GM11168 (cell line): ENCODE measurements around the gene DPYSL3.

ENCODE experiments used
- in situ Hi-C: fragments of 300-500 bp; cut with MboI; formaldehyde crosslinking; loops from one replicate; pipeline ENCODE4 v1.12.0; 2022; ENCODE audit warnings: low sequenced_read_pairs; ENCODE audit not compliant: unreplicated experiment

The DPYSL3 gene

DNA sequence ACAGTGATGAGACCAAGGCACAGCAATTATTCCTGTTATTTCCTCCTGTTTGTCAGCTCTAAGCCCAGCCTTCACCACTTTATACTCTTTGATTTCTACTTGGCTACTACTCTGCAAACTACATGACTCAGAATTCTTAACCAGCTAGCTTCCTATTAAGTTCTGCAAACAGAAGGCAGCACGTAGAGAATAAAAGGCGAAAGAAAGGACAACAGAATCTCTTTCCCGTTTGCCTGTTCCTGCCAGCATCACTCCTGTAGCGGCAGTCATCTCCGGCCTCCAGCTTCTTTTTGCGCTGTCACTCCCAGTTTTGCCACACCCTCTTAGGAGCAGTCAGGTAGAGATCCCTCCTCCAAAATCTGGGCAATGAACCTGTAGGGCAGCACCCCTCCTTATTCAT is 29.9 kb downstream of the DPYSL3 start:
- in situ Hi-C loops: no loop called here

- in situ Hi-C loops: no loop called here
Measured at GRCh38 chr5:147479444-147479843, 30.4 kb downstream of the DPYSL3 start.

DNA sequence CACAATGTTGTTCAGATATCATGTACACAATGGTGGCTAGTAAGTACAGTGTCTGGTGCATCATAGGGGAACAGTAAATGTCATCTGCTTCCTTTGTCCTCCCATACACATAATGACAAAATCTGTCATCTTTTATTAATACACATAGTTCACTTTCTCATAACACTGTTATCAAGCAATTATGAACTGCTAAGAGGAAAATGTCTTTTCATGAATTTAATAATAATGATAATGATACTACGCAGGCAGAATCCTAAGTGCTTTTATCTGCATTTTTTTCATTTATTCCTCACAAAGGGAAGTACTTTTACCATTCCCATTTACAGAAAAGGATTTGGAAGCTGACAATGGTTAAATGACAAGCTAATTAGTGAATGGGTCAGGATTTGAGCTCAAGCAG is 35.7 kb downstream of the DPYSL3 start:
- in situ Hi-C loops: no loop called here

DNA sequence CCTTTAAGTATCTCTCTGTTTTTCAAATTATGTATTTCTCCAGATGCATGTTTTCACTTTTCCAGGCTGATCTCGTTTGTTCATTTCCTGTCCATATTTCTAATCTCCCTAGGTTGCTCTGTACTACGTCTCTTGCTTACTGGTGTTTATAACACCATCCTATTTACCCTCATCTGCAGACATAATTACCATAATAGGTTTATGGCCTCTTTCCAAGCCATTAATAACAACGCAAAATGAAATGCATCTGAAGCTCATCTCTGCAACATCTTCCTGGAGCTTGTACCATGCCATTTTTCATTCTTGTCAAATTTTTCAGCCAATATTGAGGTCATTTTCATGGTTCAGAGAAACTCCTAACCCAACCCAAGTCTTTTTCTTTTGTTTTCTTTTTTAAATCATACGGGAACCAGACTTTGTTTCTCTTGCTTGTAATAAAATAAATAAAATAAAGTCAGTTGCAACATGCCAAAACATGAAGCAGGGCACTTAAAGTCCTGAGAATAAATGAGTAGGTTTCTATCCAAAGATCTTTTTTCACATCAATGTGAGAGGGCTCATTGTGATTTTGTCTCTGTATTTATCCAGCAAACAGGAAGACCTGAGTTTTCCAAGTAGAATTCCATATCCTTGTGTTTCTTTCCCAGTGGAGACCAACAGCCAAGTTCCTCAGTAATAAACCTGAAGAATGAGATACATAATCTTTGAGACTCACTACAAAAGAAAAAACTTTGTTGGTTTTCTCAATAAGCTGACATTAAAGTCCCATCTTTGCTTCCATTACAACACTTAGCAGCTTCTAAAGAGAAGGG is 37.0 kb downstream of the DPYSL3 start:
- in situ Hi-C loops: no loop called here

GRCh38 chr5:147467973-147468508 is 41.8 kb downstream of the DPYSL3 start:
- in situ Hi-C loops: no loop called here

DNA sequence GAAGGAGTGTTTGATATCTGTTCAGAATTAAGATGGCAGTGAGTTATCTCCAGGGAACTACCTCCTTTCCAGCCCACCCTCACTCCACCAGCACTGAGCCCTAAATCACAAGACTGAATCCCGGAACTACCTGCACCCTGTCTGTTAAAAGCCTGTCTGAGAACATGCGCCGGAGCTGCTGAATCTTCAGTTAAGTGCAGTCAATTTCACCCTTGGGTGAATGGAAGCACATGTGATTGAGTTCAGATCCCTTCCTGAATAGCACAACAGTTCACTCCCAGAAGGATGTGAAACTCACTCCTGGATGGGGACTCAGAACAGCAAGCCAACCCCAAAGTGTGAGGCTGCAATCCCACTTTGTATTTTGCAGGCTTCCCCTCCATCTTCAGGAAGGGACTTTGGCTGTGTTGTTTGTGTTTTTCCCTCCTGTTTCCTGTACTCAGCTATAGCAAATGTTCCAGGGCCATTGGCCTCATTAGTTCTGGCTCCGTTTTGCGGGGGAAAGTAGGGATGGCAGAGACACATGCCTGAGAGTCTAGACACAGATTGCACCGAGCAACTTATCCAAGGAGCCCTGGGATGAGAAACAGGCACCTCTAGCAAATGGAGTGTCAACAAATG is 43.4 kb downstream of the DPYSL3 start:
- in situ Hi-C loops: no loop called here

GRCh38 chr5:147465747-147466146 is 44.1 kb downstream of the DPYSL3 start:
- in situ Hi-C loops: no loop called here

GRCh38 chr5:147464211-147464610 is 45.7 kb downstream of the DPYSL3 start:
- in situ Hi-C loops: no loop called here

- in situ Hi-C loops: no loop called here
Measured at GRCh38 chr5:147461915-147462314, 48.0 kb downstream of the DPYSL3 start.

DNA sequence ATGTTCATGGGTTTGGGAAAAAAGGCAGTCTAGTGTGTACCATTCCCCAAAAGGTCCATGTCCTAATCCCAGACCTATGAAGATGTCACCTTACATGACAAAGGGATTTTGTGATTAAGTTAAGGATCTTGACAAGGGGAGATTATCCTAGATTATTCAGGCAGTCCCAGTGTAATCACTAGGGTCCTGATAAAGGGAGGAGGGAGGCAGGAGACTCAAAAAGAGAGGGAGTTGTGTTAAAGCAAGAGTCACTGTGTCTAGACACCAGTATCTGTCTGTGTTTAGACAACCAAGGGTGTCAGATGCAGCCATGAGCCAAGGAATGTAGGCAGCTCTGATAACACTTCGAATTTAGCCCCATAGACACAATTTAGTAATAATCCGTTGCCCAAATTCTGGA is 49.5 kb downstream of the DPYSL3 start:
- in situ Hi-C loops: no loop called here

DNA sequence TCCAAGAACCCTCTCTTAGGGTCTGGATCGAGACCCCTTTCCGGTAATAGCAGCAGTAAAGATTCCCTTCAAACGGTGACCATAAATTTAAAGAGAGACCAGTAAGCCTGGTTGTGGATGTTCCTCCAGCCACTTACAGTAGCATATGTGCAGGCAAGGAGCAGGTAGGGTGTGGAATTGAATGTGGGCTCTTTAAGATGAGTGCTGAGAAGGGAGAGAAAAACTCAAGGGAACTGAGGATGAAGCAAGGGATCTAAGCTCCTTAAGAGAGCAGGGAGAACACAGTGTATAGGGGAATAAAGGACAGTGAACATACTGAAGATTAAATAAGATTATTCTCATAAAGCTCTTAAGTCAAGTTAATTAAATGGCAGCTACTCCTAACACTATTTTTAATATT is 51.3 kb downstream of the DPYSL3 start:
- in situ Hi-C loops: no loop called here

- in situ Hi-C loops: no loop called here
Measured at GRCh38 chr5:147455822-147456450, 53.9 kb downstream of the DPYSL3 start.

GRCh38 chr5:147454996-147455677 is 54.7 kb downstream of the DPYSL3 start:
- in situ Hi-C loops: no loop called here

DNA sequence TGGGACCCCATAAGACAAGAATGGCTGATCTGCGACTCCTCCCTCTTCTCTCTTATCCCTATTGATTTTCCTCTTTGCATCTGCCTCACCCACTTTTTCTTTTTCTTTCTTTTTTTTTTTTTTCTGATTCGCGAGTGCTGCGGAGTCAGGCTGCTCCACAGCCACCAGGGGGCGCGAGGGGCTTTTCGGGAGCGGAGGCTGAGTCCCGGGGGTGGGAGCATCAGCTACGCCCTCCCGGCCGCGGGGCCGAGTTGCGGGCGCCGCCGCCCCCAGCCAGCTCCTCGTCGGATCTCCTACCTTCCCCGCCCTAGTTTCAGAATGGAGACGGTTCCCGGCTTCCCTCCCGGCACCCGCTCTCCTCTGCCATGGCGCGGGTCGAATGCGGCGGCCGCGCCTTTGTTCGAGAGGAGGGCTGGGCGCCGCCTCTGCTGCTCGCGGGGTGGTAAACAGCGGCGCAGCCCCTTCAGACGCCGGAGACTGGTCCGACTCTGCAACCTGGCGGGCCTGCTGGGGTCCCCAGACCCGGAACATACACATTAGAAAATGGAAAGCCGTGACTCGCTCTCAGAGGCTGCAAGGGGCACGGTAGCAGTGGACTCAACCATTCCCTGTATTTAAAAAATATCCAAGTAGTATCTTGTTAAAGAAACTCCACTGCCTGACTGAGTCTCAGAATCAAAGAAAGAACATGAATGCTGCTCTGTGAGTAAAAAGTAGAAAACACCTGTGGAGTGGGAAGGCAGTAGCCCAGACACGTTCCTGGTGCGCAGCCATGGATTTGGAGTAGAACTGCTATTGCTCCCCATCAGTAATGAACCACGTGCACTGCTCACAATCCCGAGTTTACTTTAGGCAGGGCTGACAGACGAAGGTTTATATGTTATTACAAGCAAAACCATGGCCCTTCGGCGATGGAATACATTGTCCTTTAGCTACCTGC is 55.7 kb downstream of the DPYSL3 start:
- in situ Hi-C loops: no loop called here

GRCh38 chr5:147452165-147452811 is 57.6 kb downstream of the DPYSL3 start:
- in situ Hi-C loops: no loop called here

- in situ Hi-C loops: no loop called here
Measured at GRCh38 chr5:147451193-147451592, 58.7 kb downstream of the DPYSL3 start.

DNA sequence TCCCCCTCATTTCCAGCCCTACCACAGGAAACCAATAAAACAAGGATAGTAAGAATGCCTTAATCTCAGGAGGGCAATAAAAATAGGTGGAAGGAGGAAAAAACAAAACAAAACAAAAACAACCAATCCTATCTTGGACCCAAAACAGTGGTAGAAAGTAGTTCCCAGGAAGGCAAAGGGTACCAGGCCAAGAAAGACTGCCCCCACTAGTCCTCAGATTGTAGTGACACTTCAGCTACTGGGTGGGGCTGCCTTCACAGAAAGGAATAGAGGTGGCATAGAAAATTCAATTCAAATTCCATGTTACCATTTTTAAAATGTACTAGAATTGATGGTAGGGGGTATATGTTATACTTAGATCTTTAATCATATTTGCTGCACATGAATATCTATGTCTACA is 59.3 kb downstream of the DPYSL3 start:
- in situ Hi-C loops: no loop called here

- in situ Hi-C loops: no loop called here
Measured at GRCh38 chr5:147448766-147449165, 61.1 kb downstream of the DPYSL3 start.

- in situ Hi-C loops: no loop called here
Measured at GRCh38 chr5:147446523-147446922, 63.3 kb downstream of the DPYSL3 start.
